B cell (primary cell): ENCODE data around the gene APLP1.

Source experiments
- CTCF ChIP-seq: fragments of 200-600 bp; IDR thresholded peaks from one replicate; pipeline ENCODE4 v1.8.0; 2022; ENCODE audit warnings: antibody characterized with exemption, mild to moderate bottlenecking
- EZH2 ChIP-seq: IDR thresholded peaks from 2 replicates; pipeline ENCODE4 v1.6.1; 2012; ENCODE audit warnings: borderline replicate concordance, low read depth, mild to moderate bottlenecking, moderate library complexity, low read length; ENCODE audit not compliant: insufficient read depth, poor library complexity, severe bottlenecking

- TF ChIP-seq CTCF (no peak), EZH2 (no peak)
These were observed 16.2 kb upstream of the APLP1 start, which contains the start of gene NPHS1 for GRCh38 chr19:35852029-35852780.
